Measurements from ENCODE around the gene XCR1.
"Not testable (repeated sequence)": the region's sequence is repeated elsewhere in the genome, so short reads cannot be mapped to it uniquely, and the experiment has no call there.

XCR1 gene

GRCh38 chr3:46038071-46038470 is 10.8 kb upstream of the XCR1 start:
- DNase-seq: not testable (repeated sequence)

- DNase-seq: no peak
These were observed 8.9 kb upstream of the XCR1 start for GRCh38 chr3:46036191-46036590.

- DNase-seq: no peak
These were observed 4.5 kb upstream of the XCR1 start for GRCh38 chr3:46031747-46032146.

GRCh38 chr3:46031269-46031668 is 4.0 kb upstream of the XCR1 start:
- no peak for DNase-seq

- DNase-seq: no peak
These were observed 3.3 kb upstream of the XCR1 start for GRCh38 chr3:46030626-46031025.

GRCh38 chr3:46029953-46030543 is 2.8 kb upstream of the XCR1 start:
- DNase-seq: no peak

- DNase-seq: no peak
These were observed 584 bp upstream of the XCR1 start for GRCh38 chr3:46027736-46028397.

GRCh38 chr3:46025139-46025538 is 2.1 kb downstream of the XCR1 start:
- no peak for DNase-seq

GRCh38 chr3:46024131-46024530 is 3.2 kb downstream of the XCR1 start:
- no peak for DNase-seq

GRCh38 chr3:46022909-46023785 is 4.1 kb downstream of the XCR1 start:
- DNase-seq: no peak

GRCh38 chr3:46021516-46021915 is 5.8 kb downstream of the XCR1 start:
- DNase-seq: no peak

GRCh38 chr3:46020766-46021510 is 6.3 kb downstream of the XCR1 start:
- no peak for DNase-seq

- no peak for DNase-seq
These were observed 7.6 kb downstream of the XCR1 start for GRCh38 chr3:46019707-46020106.

- DNase-seq: no peak
These were observed 9.6 kb downstream of the XCR1 start for GRCh38 chr3:46017720-46018119.

- DNase-seq: no peak
These were observed 13.8 kb downstream of the XCR1 start for GRCh38 chr3:46013316-46014094.

GRCh38 chr3:46012246-46012645 is 15.0 kb downstream of the XCR1 start:
- no peak for DNase-seq

GRCh38 chr3:46010519-46011113 is 16.7 kb downstream of the XCR1 start:
- no peak for DNase-seq

GRCh38 chr3:46008058-46008457 is 19.2 kb downstream of the XCR1 start:
- DNase-seq: no peak

- DNase-seq: no peak
These were observed 20.0 kb downstream of the XCR1 start for GRCh38 chr3:46007280-46007679.

- DNase-seq: no peak
These were observed 20.8 kb downstream of the XCR1 start for GRCh38 chr3:46006238-46007032.

GRCh38 chr3:46003706-46004105 is 23.6 kb downstream of the XCR1 start:
- not testable (repeated sequence) for DNase-seq

Measured in GF-D8 (cell line).